GM23248 (cell line): Measurements from ENCODE around the gene RBBP8NL. TPM values are rescaled to one million over a fixed set of nuclear protein-coding genes. Genes with fewer than 3 reads are reported as not detected.

Experiments used
- DNase-seq: peaks from one replicate; pipeline ENCODE4 v3.0.0-alpha.2; 2015
- H2AFZ ChIP-seq: fragments of 200-600 bp; sonication (generic); 2 replicates; pipeline ENCODE4 v1.6.1; 2016; ENCODE audit warnings: antibody characterized with exemption
- H3F3A ChIP-seq: fragments of 200-600 bp; sonication (generic); 2 replicates; pipeline ENCODE4 v1.6.1; 2016; ENCODE audit warnings: mild to moderate bottlenecking, antibody characterized with exemption, mixed run types; ENCODE audit not compliant: insufficient read depth
- H3K27ac ChIP-seq: fragments of 200-600 bp; sonication (generic); 2 replicates; pipeline ENCODE4 v1.5.1; 2016; ENCODE audit warnings: mild to moderate bottlenecking
- H3K27me3 ChIP-seq: fragments of 200-600 bp; sonication (generic); replicated peaks from 2 replicates; pipeline ENCODE4 v1.6.1; 2016; ENCODE audit warnings: mild to moderate bottlenecking; ENCODE audit not compliant: insufficient read depth
- H3K36me3 ChIP-seq: fragments of 200-600 bp; sonication (generic); 2 replicates; pipeline ENCODE4 v1.6.1; 2016; ENCODE audit warnings: low read depth, mild to moderate bottlenecking
- H3K4me1 ChIP-seq: fragments of 200-600 bp; sonication (generic); 2 replicates; pipeline ENCODE4 v1.6.1; 2016; ENCODE audit warnings: mild to moderate bottlenecking; ENCODE audit not compliant: insufficient read depth
- H3K4me2 ChIP-seq: fragments of 200-600 bp; sonication (generic); one replicate; pipeline ENCODE4 v1.6.1; 2016; ENCODE audit warnings: mild to moderate bottlenecking; ENCODE audit not compliant: unreplicated experiment
- H3K4me3 ChIP-seq: fragments of 200-600 bp; sonication (generic); 2 replicates; pipeline ENCODE4 v1.5.1; 2016; ENCODE audit warnings: mild to moderate bottlenecking
- H3K79me2 ChIP-seq: fragments of 200-600 bp; sonication (generic); 2 replicates; pipeline ENCODE4 v1.6.1; 2016; ENCODE audit warnings: mild to moderate bottlenecking; ENCODE audit not compliant: insufficient read depth
- H3K9ac ChIP-seq: fragments of 200-600 bp; sonication (generic); 2 replicates; pipeline ENCODE4 v1.6.1; 2016; ENCODE audit warnings: mild to moderate bottlenecking
- H3K9me2 ChIP-seq: fragments of 200-600 bp; sonication (generic); 2 replicates; pipeline ENCODE4 v1.6.1; 2016; ENCODE audit warnings: mixed run types, mild to moderate bottlenecking, moderate library complexity; ENCODE audit not compliant: insufficient read depth
- H3K9me3 ChIP-seq: fragments of 200-600 bp; sonication (generic); one replicate; pipeline ENCODE4 v1.6.1; 2017; ENCODE audit warnings: low read depth
- H4K20me1 ChIP-seq: fragments of 200-600 bp; sonication (generic); 2 replicates; pipeline ENCODE4 v1.6.0; 2016; ENCODE audit not compliant: insufficient read depth
- EZH2 ChIP-seq: fragments of 200-600 bp; sonication (generic); IDR thresholded peaks from 2 replicates; pipeline ENCODE4 v1.6.1; 2018; ENCODE audit warnings: antibody characterized with exemption, mild to moderate bottlenecking; ENCODE audit not compliant: insufficient read depth, poor library complexity, severe bottlenecking
- EZH2phosphoT487 ChIP-seq: fragments of 200-600 bp; sonication (generic); IDR thresholded peaks from 2 replicates; pipeline ENCODE4 v1.6.1; 2018; ENCODE audit warnings: antibody characterized with exemption, moderate library complexity, mild to moderate bottlenecking, low read depth; ENCODE audit not compliant: insufficient read depth
- WGBS, 2 experiments: methylation state at CpG; one replicate each; pipeline ENCODE4 v1.1.6; 2015 to 2017; ENCODE audit warnings: low lambda C conversion rate in 2 of 2, low coverage in 1 of 2; ENCODE audit errors: missing lambda C conversion rate in 2 of 2; 5-methylcytosine and 5-hydroxymethylcytosine counted together
- in situ Hi-C: fragments of 300-500 bp; cut with MboI; formaldehyde crosslinking; loops from 2 replicates; pipeline ENCODE4 v1.15.0; 2020
- polyA plus RNA-seq: library from polyadenylated mRNA; unstranded; fragments of >200 nt; fragmentation: Nextera tagmentation; extraction: Ambion mirVana; gene quantifications from 2 replicates; pipeline ENCODE4 v1.2.1, GENCODE V29; 2016
- total RNA-seq: library from RNA; depleted of rRNA; stranded (reverse); fragments of >200 nt; shearing (Covaris generic); gene quantifications from 2 replicates; pipeline ENCODE4 v1.2.3, GENCODE V29; 2014

The RBBP8NL gene
- total and polyA plus RNA-seq, 2 experiments from 2014 or later = not detected

GRCh38 chr20:62407221-62407992, 19.9 kb downstream of the RBBP8NL start, which contains the start of gene CABLES2:
Gene CABLES2, minus strand, starts transcription at chr20:62407285. Its CDS starts 9 bp downstream, at chr20:62407276.
- Histone ChIP-seq H4K20me1 (no peaks in the 10 kb centered on the region), H3F3A (no peaks in the 10 kb centered on the region), H3K9ac (peak within 1 kb of the TSS; percentile 77), H3K9me3 (no peaks in the 10 kb centered on the region), H3K27ac (no peak within 1 kb of the TSS), H3K79me2 (no peaks in the 10 kb centered on the region), H3K4me3 (peak within 1 kb of the TSS; percentile 79), H3K4me1 (no peaks in the 10 kb centered on the region), H3K27me3 (no peaks in the 10 kb centered on the region), H3K36me3 (no peaks in the 10 kb centered on the region), H2AFZ (peak within 1 kb of the TSS; percentile 88), H3K4me2 (peak within 1 kb of the TSS; percentile 53), H3K9me2 (no peaks in the 10 kb centered on the region)
- TF ChIP-seq EZH2phosphoT487 = no peak
- no peak for TF ChIP-seq EZH2
- DNase-seq = peak; percentile 98
- 6 to 9% methylated on average over 47 to 63 of the region's 73 CpGs for WGBS, 2 experiments
- in situ Hi-C loops = no loop called here

GRCh38 chr20:62406635-62407176, 20.6 kb downstream of the RBBP8NL start:
- Histone ChIP-seq H3K4me1 (no peaks in the 10 kb centered on the region), H3K9ac (peak overlapping the region; percentile 77)

GRCh38 chr20:62405981-62406513, 21.3 kb downstream of the RBBP8NL start:
- Histone ChIP-seq H3K27ac (no peak overlapping the region), H3F3A (no peaks in the 10 kb centered on the region), H3K4me3 (peak overlapping the region; percentile 79), H3K9me3 (no peaks in the 10 kb centered on the region), H3K79me2 (no peaks in the 10 kb centered on the region), H3K36me3 (no peaks in the 10 kb centered on the region), H3K9me2 (no peaks in the 10 kb centered on the region), H3K27me3 (no peaks in the 10 kb centered on the region), H2AFZ (no peak overlapping the region), H3K4me2 (peak overlapping the region; percentile 53), H3K4me1 (no peaks in the 10 kb centered on the region), H4K20me1 (no peaks in the 10 kb centered on the region), H3K9ac (peak overlapping the region; percentile 77)
- DNase-seq = no peak
- no peak for TF ChIP-seq EZH2
- TF ChIP-seq EZH2phosphoT487 = no peak
- in situ Hi-C loops = no loop called here
- 53% methylated on average over 9 to 10 of the region's 10 CpGs for WGBS, 2 experiments

More at GRCh38 chr20:62406635-62407176, 20.6 kb downstream of the RBBP8NL start:
- Histone ChIP-seq H4K20me1 (no peaks in the 10 kb centered on the region), H3K4me2 (peak overlapping the region; percentile 53), H3K4me3 (peak overlapping the region; percentile 79), H2AFZ (no peak overlapping the region), H3K79me2 (no peaks in the 10 kb centered on the region), H3K9me2 (no peaks in the 10 kb centered on the region), H3K27ac (no peak overlapping the region), H3F3A (no peaks in the 10 kb centered on the region), H3K27me3 (no peaks in the 10 kb centered on the region), H3K9me3 (no peaks in the 10 kb centered on the region), H3K36me3 (no peaks in the 10 kb centered on the region)
- TF ChIP-seq EZH2phosphoT487 (no peak), EZH2 (no peak)
- WGBS, 2 experiments = 0 to 1% methylated on average over 16 to 19 of the region's 42 CpGs
- no peak for DNase-seq
- in situ Hi-C loops = no loop called here

GRCh38 chr20:62405108-62405980, 22.0 kb downstream of the RBBP8NL start:
- Histone ChIP-seq H3K9me3 (no peaks in the 10 kb centered on the region), H3K4me1 (no peaks in the 10 kb centered on the region), H3K4me3 (no peak overlapping the region), H3K4me2 (no peak overlapping the region), H3K27me3 (no peaks in the 10 kb centered on the region), H3K79me2 (no peaks in the 10 kb centered on the region), H3K9ac (no peak overlapping the region), H3K27ac (no peak overlapping the region), H3K36me3 (no peaks in the 10 kb centered on the region), H4K20me1 (no peaks in the 10 kb centered on the region), H3K9me2 (no peaks in the 10 kb centered on the region), H2AFZ (no peak overlapping the region), H3F3A (no peaks in the 10 kb centered on the region)
- DNase-seq = peak; percentile 54
- 81 to 86% methylated on average over 22 to 23 of the region's 23 CpGs for WGBS, 2 experiments
- in situ Hi-C loops = no loop called here
- no peak for TF ChIP-seq EZH2phosphoT487
- no peak for TF ChIP-seq EZH2
